Mesenchymal stem cell (in vitro differentiated cells and primary cell): ENCODE results near the gene TBCD.

ENCODE experiments used
- DNase-seq: peaks from one replicate; pipeline ENCODE4 v3.0.0-alpha.2; 2013
- H2AFZ ChIP-seq: one replicate; pipeline ENCODE4 v1.6.1; 2013; ENCODE audit warnings: low read depth, mild to moderate bottlenecking, control low read depth, inconsistent platforms, low read length, moderate library complexity
- H2AK5ac ChIP-seq: 2 replicates; pipeline ENCODE4 v1.6.1; 2013; ENCODE audit warnings: low read length, moderate library complexity, mild to moderate bottlenecking, inconsistent platforms; ENCODE audit not compliant: severe bottlenecking
- H2BK120ac ChIP-seq: one replicate; pipeline ENCODE4 v1.6.1; 2013; ENCODE audit warnings: low read depth, mild to moderate bottlenecking, inconsistent platforms, low read length, moderate library complexity
- H2BK12ac ChIP-seq, 2 experiments: one replicate each; pipeline ENCODE4 v1.6.1; 2013; ENCODE audit warnings: inconsistent platforms in 2 of 2, low read length in 2 of 2, mild to moderate bottlenecking in 2 of 2, moderate library complexity in 2 of 2, control low read depth in 1 of 2
- H2BK15ac ChIP-seq: one replicate; pipeline ENCODE4 v1.6.1; 2013; ENCODE audit warnings: mild to moderate bottlenecking, low read depth, inconsistent platforms; ENCODE audit not compliant: poor library complexity, severe bottlenecking
- H2BK5ac ChIP-seq: 2 replicates; pipeline ENCODE4 v1.6.1; 2013; ENCODE audit warnings: low read depth, mild to moderate bottlenecking, low read length, control low read depth, inconsistent platforms; ENCODE audit not compliant: poor library complexity, severe bottlenecking
- H3K14ac ChIP-seq, 2 experiments: one replicate each; pipeline ENCODE4 v1.6.1; 2013; ENCODE audit warnings: inconsistent platforms in 2 of 2, low read length in 2 of 2, control low read depth in 1 of 2, mild to moderate bottlenecking in 1 of 2, moderate library complexity in 1 of 2
- H3K18ac ChIP-seq, 2 experiments: one replicate each; pipeline ENCODE4 v1.6.1; 2013; ENCODE audit warnings: inconsistent platforms in 2 of 2, low read length in 2 of 2, control low read depth in 1 of 2, low read depth in 1 of 2, mild to moderate bottlenecking in 1 of 2
- H3K23ac ChIP-seq, 2 experiments: one replicate each; pipeline ENCODE4 v1.6.1; 2013; ENCODE audit warnings: inconsistent platforms in 2 of 2, low read length in 2 of 2, mild to moderate bottlenecking in 2 of 2, moderate library complexity in 2 of 2, control low read depth in 1 of 2
- H3K27ac ChIP-seq: 2 replicates; pipeline ENCODE4 v1.5.1; 2013; ENCODE audit warnings: mild to moderate bottlenecking, moderate library complexity, low read length, control low read depth, inconsistent platforms; ENCODE audit not compliant: poor library complexity, severe bottlenecking
- H3K27me3 ChIP-seq, 2 experiments: 2 replicates each; pipeline versions ENCODE4 v1.6.1 to v1.7.0; 2013; ENCODE audit warnings: low read length in 2 of 2, mild to moderate bottlenecking in 2 of 2, moderate library complexity in 2 of 2, control low read depth in 1 of 2, inconsistent platforms in 1 of 2; ENCODE audit not compliant: control insufficient read depth in 1 of 2, insufficient read depth in 1 of 2
- H3K36me3 ChIP-seq, 2 experiments: 2 replicates each; pipeline versions ENCODE4 v1.6.1 to v1.7.0; 2013; ENCODE audit warnings: low read length in 2 of 2, control low read depth in 1 of 2, inconsistent platforms in 1 of 2, low read depth in 1 of 2, mild to moderate bottlenecking in 1 of 2; ENCODE audit not compliant: insufficient read depth in 2 of 2, control insufficient read depth in 1 of 2
- H3K4ac ChIP-seq, 2 experiments: one replicate each; pipeline ENCODE4 v1.6.1; 2013; ENCODE audit warnings: inconsistent platforms in 2 of 2, low read length in 2 of 2, mild to moderate bottlenecking in 2 of 2, moderate library complexity in 2 of 2, control low read depth in 1 of 2, low read depth in 1 of 2
- H3K4me1 ChIP-seq: 2 replicates; pipeline ENCODE4 v1.6.1; 2013; ENCODE audit warnings: low read depth, low read length, control low read depth; ENCODE audit not compliant: control insufficient read depth, insufficient read depth
- H3K4me2 ChIP-seq: 2 replicates; pipeline ENCODE4 v1.6.1; 2013; ENCODE audit warnings: low read length, mild to moderate bottlenecking, inconsistent platforms; ENCODE audit not compliant: poor library complexity, severe bottlenecking
- H3K4me3 ChIP-seq, 2 experiments: 2 replicates each; pipeline versions ENCODE4 v1.5.1 to v1.7.0; 2013; ENCODE audit warnings: low read length in 2 of 2, mild to moderate bottlenecking in 2 of 2, control low read depth in 1 of 2, low read depth in 1 of 2; ENCODE audit not compliant: insufficient read depth in 1 of 2
- H3K79me1 ChIP-seq: replicated peaks from 2 replicates; pipeline ENCODE4 v1.6.1; 2013; ENCODE audit warnings: mild to moderate bottlenecking, control low read depth, low read length, inconsistent platforms; ENCODE audit not compliant: poor library complexity, severe bottlenecking
- H3K9ac ChIP-seq: 2 replicates; pipeline ENCODE4 v1.7.0; 2013; ENCODE audit warnings: mild to moderate bottlenecking, low read length, moderate library complexity
- H3K9me3 ChIP-seq: 2 replicates; pipeline ENCODE4 v1.7.0; 2013; ENCODE audit warnings: mild to moderate bottlenecking, low read length; ENCODE audit not compliant: control insufficient read depth
- H4K8ac ChIP-seq: one replicate; pipeline ENCODE4 v1.6.1; 2013; ENCODE audit warnings: inconsistent platforms, mild to moderate bottlenecking, low read length, moderate library complexity
- H4K91ac ChIP-seq: one replicate; pipeline ENCODE4 v1.6.1; 2013; ENCODE audit warnings: mild to moderate bottlenecking, low read length, inconsistent platforms
- WGBS: methylation state at CpG from one replicate; pipeline ENCODE4 v1.1.7; 2013; ENCODE audit warnings: mixed read lengths; 5-methylcytosine and 5-hydroxymethylcytosine counted together

The TBCD gene

DNA sequence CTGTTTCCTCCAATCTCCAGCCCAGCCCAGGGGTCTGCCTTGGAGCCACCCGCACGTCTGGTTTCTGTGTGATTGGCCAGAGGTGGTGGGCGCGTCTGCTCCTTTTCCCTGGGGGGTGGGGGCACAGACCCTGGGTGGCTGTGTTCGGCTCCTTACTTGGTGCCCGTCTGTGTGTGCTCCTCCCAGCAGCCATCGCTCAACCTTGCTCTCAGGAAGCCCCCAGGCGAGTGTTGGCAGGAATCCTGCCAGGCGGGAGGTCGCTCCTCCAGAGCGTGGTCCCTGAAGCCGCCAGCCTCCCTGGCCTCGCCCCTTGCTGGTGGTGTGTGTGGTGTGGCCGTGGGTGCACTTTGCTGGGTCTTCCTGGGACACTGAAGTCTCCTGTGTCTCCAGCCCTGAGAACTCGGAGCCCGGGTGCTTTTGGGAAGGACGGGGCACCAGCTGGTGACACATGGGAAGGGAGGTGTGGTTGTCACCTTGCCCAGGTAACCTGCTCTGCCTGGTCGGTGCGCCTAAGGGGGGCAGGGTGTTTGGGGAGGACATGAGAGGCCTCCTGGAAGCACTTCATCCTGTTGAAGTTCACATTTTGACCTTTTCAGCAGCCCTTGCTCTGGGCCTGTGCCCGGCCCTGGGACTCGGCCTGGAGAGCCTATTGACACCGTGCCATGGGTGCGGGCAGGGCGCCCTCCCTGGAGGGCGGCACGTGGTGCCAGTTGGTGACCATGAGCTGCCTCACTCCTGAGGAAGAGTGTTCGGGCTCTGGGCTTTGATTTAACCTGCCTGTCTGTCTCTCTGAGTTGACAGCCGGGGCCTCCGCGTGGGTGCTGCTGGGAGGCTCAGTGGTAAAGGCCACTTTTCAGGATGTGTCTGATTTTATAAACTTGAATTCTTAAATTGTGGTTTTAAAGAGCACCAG, 137.0 kb downstream of the TBCD start:
- no peak overlapping the region for H3K4me3 ChIP-seq
- no peak overlapping the region for H3K18ac ChIP-seq
- no peak overlapping the region for H4K91ac ChIP-seq
- no peak overlapping the region for H3K23ac ChIP-seq
- no peak overlapping the region for H2BK15ac ChIP-seq
- H3K9me3 ChIP-seq, result no peaks in the 10 kb centered on the region
- H4K8ac ChIP-seq, result no peak overlapping the region
- no peak overlapping the region for H2AFZ ChIP-seq
- no peak overlapping the region for H3K27ac ChIP-seq
- H3K9ac ChIP-seq, result no peak overlapping the region
- H2AK5ac ChIP-seq, result no peak overlapping the region
- H2BK12ac ChIP-seq, result peak overlapping the region in 1 of 2 experiments; percentile 79
- H3K4me1 ChIP-seq, result peaks cover 15% of the 10 kb centered on the region
- H3K36me3 ChIP-seq, result peaks cover 0 to 52% of the 10 kb centered on the region in 2 experiments
- 92% methylated on average over 30 of the region's 30 CpGs for WGBS
- H3K4me2 ChIP-seq, result no peak overlapping the region
- H3K14ac ChIP-seq, result peak overlapping the region in 1 of 2 experiments; percentile 56
- H3K4ac ChIP-seq, result no peak overlapping the region
- DNase-seq, result no peak
- peaks cover 22% of the 10 kb centered on the region for H3K79me1 ChIP-seq
- H3K27me3 ChIP-seq, result no peaks in the 10 kb centered on the region
- H2BK5ac ChIP-seq, result no peak overlapping the region
- no peak overlapping the region for H2BK120ac ChIP-seq

GRCh38 chr17:82889496-82890338, 137.9 kb downstream of the TBCD start:
- H3K9me3 ChIP-seq, result no peaks in the 10 kb centered on the region
- no peak overlapping the region for H4K91ac ChIP-seq
- no peak overlapping the region for H3K4me2 ChIP-seq
- WGBS, result 86% methylated on average over 28 of the region's 28 CpGs
- peak overlapping the region; percentile 72 for H3K9ac ChIP-seq
- no peak overlapping the region for H2BK15ac ChIP-seq
- H2AK5ac ChIP-seq, result no peak overlapping the region
- peaks cover 0 to 46% of the 10 kb centered on the region in 2 experiments for H3K36me3 ChIP-seq
- no peak for DNase-seq
- no peak overlapping the region for H3K14ac ChIP-seq
- H2AFZ ChIP-seq, result no peak overlapping the region
- H3K4ac ChIP-seq, result no peak overlapping the region
- peak overlapping the region in 1 of 2 experiments; percentile 48 for H3K4me3 ChIP-seq
- no peak overlapping the region for H4K8ac ChIP-seq
- no peaks in the 10 kb centered on the region for H3K27me3 ChIP-seq
- no peak overlapping the region for H3K23ac ChIP-seq
- H3K79me1 ChIP-seq, result peaks cover 19% of the 10 kb centered on the region
- H3K27ac ChIP-seq, result no peak overlapping the region
- H2BK120ac ChIP-seq, result no peak overlapping the region
- peak overlapping the region in 1 of 2 experiments; percentile 21 for H3K18ac ChIP-seq
- no peak overlapping the region for H2BK5ac ChIP-seq
- no peak overlapping the region for H2BK12ac ChIP-seq
- H3K4me1 ChIP-seq, result peaks cover 15% of the 10 kb centered on the region

GRCh38 chr17:82890339-82890730, 138.5 kb downstream of the TBCD start:
- Histone ChIP-seq H4K91ac (no peak overlapping the region), H4K8ac (no peak overlapping the region), H3K18ac (peak overlapping the region in 1 of 2 experiments; percentile 21), H3K27ac (no peak overlapping the region), H3K79me1 (peaks cover 23% of the 10 kb centered on the region), H3K4ac (no peak overlapping the region), H3K27me3 (no peaks in the 10 kb centered on the region), H2AFZ (no peak overlapping the region), H2AK5ac (no peak overlapping the region), H2BK15ac (no peak overlapping the region), H3K4me1 (peaks cover 12% of the 10 kb centered on the region), H3K36me3 (peaks cover 4 to 50% of the 10 kb centered on the region in 2 experiments), H3K14ac (no peak overlapping the region), H2BK120ac (no peak overlapping the region), H3K4me2 (no peak overlapping the region), H3K4me3 (peak overlapping the region in 1 of 2 experiments; percentile 48), H2BK12ac (no peak overlapping the region), H3K9ac (peak overlapping the region; percentile 72), H2BK5ac (no peak overlapping the region), H3K23ac (no peak overlapping the region), H3K9me3 (no peaks in the 10 kb centered on the region)
- WGBS, result 94% methylated on average over 15 of the region's 18 CpGs
- no peak for DNase-seq
